Right lobe of liver (tissue), 6 donors: ENCODE measurements around the gene HIGD1C. TPM values are rescaled to one million over a fixed set of nuclear protein-coding genes. Genes with fewer than 3 reads are reported as not detected.

ENCODE experiments used
- ATAC-seq, 4 donors: fragments of 200-7000 bp; cut with Tn5 transposase; one replicate each; pipeline ENCODE4 v1.9.1; 2020; ENCODE audit warnings: mild to moderate bottlenecking in 4 of 4, moderate library complexity in 4 of 4
- DNase-seq, 3 donors: peaks; one replicate each; pipeline ENCODE4 v3.0.0-alpha.2; 2020
- H3K27ac ChIP-seq, 3 donors: fragments of 200-600 bp; one replicate each; pipeline ENCODE4 v1.8.0; 2022
- H3K27me3 ChIP-seq, 2 donors: fragments of 200-600 bp; one replicate each; pipeline ENCODE4 v1.8.0; 2022
- H3K36me3 ChIP-seq, 4 donors: fragments of 200-600 bp; sonication (generic) in 1 of 4; one replicate each; pipeline versions ENCODE4 v1.5.1 to v1.8.0; 2017 to 2022; ENCODE audit warnings: control low read depth in 1 of 4
- H3K4me1 ChIP-seq, 4 donors: fragments of 200-600 bp; sonication (generic) in 1 of 4; one replicate each; pipeline versions ENCODE4 v1.5.1 to v1.8.0; 2017 to 2022; ENCODE audit warnings: control low read depth in 1 of 4
- H3K4me3 ChIP-seq, 3 donors: fragments of 200-600 bp; one replicate each; pipeline ENCODE4 v1.8.0; 2022
- H3K9me3 ChIP-seq, 4 donors: fragments of 200-600 bp; sonication (generic) in 1 of 4; one replicate each; pipeline versions ENCODE4 v1.5.1 to v1.8.0; 2017 to 2022; ENCODE audit warnings: control low read depth in 1 of 4
- POLR2A ChIP-seq: fragments of 450-650 bp; IDR thresholded peaks from one replicate; pipeline ENCODE4 v1.6.1; 2017; ENCODE audit warnings: antibody characterized with exemption, mild to moderate bottlenecking
- WGBS: methylation state at CpG from one replicate; pipeline ENCODE4 v1.1.6; 2018; ENCODE audit warnings: low coverage, low lambda C conversion rate; ENCODE audit not compliant: insufficient coverage; ENCODE audit errors: missing lambda C conversion rate; 5-methylcytosine and 5-hydroxymethylcytosine counted together
- intact Hi-C, 2 donors: fragments of 100-400 bp; cut with DNase I; formaldehyde crosslinking; loops; one replicate each; pipeline versions ENCODE4 v1.11.2 to v1.14.1; 2022
- total RNA-seq, 6 experiments: library from RNA; depleted of rRNA in 2 of 6; stranded (reverse); fragments of >200 nt in 2 of 6; fragmentation: NEBNext Ultra II Directional in 3 of 6; extraction: Animal tissue kit (Norgen Biotek cat#: 25700) in 3 of 6; gene quantifications; one replicate each; pipeline versions ENCODE4 v1.1.0 to v1.2.4, GENCODE V29; 2016 to 2023
- TF ChIP-seq, protein P1 (sequence below), 4 donors: fragments of 200-600 bp in 3 of 4; fragments of 450-650 bp in 1 of 4; IDR thresholded peaks; one replicate each; pipeline versions ENCODE4 v1.5.1 to v1.8.0; 2016 to 2022; ENCODE audit warnings: antibody characterized with exemption in 4 of 4, mild to moderate bottlenecking in 2 of 4
- donor health status: DM: no; HTN: yes; CAD: no.
- donor health status: DM: no; HTN: no; CAD: no.
- donor health status: DM: no; HTN: no; CAD: no.
- donor health status: DM: no; HTN: yes; CAD: no.
- donor health status: DM: no; HTN: yes; CAD: no.

Gene HIGD1C
- total RNA-seq, 6 experiments from 2014 or later = not detected

DNA sequence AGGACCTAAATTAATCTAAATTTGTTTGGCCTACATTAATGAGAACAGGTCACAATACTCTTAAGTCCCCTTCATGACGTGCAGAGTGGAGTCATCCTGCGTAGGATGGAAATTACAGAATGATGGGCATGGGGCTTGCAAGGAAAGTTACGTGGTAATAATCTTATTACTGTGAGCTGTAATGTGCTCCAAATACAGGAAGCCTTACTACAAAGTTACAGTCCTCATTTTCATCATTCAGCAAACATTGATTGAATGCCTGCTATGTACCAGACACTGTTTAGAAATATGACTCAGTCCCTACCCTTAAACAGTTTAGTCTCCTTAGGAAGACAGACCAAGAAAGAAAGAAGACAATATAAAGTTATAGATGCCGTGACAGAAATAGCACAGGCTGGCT is 9.4 kb downstream of the HIGD1C start:
- Histone ChIP-seq H3K9me3 (no peaks in the 10 kb centered on the region), H3K27ac (no peak overlapping the region), H3K27me3 (no peaks in the 10 kb centered on the region), H3K36me3 (no peaks in the 10 kb centered on the region), H3K4me3 (no peak overlapping the region), H3K4me1 (no peaks in the 10 kb centered on the region)
- DNase-seq (no peak), ATAC-seq (no peak)
- intact Hi-C loops = no loop called here
- 95% methylated on average over 4 of the region's 4 CpGs for WGBS
- TF ChIP-seq, protein P1, sequence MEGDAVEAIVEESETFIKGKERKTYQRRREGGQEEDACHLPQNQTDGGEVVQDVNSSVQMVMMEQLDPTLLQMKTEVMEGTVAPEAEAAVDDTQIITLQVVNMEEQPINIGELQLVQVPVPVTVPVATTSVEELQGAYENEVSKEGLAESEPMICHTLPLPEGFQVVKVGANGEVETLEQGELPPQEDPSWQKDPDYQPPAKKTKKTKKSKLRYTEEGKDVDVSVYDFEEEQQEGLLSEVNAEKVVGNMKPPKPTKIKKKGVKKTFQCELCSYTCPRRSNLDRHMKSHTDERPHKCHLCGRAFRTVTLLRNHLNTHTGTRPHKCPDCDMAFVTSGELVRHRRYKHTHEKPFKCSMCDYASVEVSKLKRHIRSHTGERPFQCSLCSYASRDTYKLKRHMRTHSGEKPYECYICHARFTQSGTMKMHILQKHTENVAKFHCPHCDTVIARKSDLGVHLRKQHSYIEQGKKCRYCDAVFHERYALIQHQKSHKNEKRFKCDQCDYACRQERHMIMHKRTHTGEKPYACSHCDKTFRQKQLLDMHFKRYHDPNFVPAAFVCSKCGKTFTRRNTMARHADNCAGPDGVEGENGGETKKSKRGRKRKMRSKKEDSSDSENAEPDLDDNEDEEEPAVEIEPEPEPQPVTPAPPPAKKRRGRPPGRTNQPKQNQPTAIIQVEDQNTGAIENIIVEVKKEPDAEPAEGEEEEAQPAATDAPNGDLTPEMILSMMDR (IDR thresholded peaks at IDR 0.05) = no peak
- TF ChIP-seq POLR2A = no peak

DNA sequence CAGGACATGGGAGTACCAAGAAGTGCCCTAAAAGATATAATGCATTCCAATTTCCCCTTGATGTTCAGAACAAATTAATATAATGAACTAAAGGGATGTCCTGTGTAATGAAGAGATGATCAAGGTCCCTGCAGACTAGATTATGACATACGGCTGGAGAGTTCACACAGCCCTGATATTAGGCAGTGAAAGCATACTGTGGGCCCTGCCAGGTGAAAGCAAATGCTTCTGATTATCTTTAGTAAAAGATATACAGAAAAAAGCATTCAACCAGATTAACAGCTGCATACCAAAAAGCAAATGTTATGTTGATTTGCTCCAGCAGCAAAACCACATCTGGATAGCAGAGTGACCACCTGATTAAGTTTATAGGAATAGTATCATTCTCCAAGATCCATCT is 12.1 kb downstream of the HIGD1C start:
- H3K4me3 ChIP-seq = no peak overlapping the region
- WGBS = 36% methylated on average over 1 of the region's 1 CpG
- no peaks in the 10 kb centered on the region for H3K36me3 ChIP-seq
- TF ChIP-seq POLR2A = no peak
- TF ChIP-seq, protein P1 (IDR thresholded peaks at IDR 0.05) = no peak
- no peaks in the 10 kb centered on the region for H3K9me3 ChIP-seq
- no peak overlapping the region for H3K27ac ChIP-seq
- intact Hi-C loops = no loop called here
- H3K27me3 ChIP-seq = no peaks in the 10 kb centered on the region
- DNase-seq (no peak), ATAC-seq (no peak)
- H3K4me1 ChIP-seq = no peaks in the 10 kb centered on the region

DNA sequence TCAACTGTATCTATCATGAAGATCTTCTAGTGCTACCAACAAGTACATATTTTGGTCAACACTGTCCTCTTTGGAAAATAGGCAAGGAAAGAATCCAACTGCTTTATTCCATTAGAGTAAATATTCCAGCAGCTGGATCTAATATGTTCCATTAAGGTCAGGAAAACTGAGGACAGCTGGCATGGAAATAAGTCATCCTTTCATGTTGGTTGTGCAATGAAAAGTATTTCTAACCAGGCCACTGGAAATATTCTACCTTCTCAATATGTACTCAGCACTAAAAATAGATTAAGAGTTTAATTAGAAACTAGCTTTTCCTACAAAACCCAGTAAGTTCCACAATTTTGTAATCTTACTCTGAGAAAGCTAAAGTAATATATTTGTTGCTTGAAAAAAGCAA is 19.6 kb downstream of the HIGD1C start:
- Histone ChIP-seq H3K27ac (peak overlapping the region in 2 of 3 donors; percentile 34 to 86), H3K9me3 (no peaks in the 10 kb centered on the region), H3K4me1 (peaks cover 0 to 15% (median 4%) of the 10 kb centered on the region in 4 donors), H3K27me3 (no peaks in the 10 kb centered on the region), H3K4me3 (no peak overlapping the region), H3K36me3 (no peaks in the 10 kb centered on the region)
- ATAC-seq (peak; percentile 64 to 97 (median 92)), DNase-seq (no peak)
- TF ChIP-seq, protein P1 (IDR thresholded peaks at IDR 0.05) = no peak
- TF ChIP-seq POLR2A = no peak
- intact Hi-C loops = no loop called here

DNA sequence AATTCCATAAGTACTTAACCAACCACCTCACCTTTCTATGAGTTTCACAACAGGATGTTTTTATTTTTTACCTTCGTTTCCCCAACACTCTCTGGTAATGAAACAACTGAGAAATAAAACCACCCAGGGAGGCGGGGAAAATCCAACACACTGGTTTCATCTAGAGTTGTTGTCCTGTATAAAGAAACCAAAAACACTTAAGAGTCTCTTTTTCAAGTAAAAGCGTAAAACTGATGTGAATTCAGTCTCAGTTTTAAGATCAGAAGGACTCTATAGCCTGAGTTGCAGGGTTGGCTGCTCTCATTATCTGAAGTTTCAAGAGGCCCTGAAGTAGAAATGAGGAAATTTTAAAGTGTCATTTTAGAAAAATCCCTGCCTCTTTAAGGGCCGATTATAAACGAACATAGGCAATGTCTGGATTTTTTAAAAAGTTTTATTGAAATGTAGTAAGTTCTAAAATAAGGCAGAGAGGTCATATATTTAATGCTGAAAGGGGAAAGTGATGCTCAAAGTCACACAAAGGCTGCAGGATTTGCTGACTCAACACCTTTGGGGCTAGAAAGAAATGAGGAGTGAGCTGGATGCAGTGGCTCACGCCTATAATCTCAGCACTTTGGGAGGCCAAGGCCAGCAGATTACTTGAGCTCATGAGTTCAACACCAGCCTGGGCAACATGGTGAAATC is 27.2 kb downstream of the HIGD1C start:
- intact Hi-C loops = loop anchor here (10.0 kb wide), 2 partner anchors 55 to 155 kb away; a partner anchor contains a TSS
- Histone ChIP-seq H3K9me3 (peaks cover 0 to 2% (median 0%) of the 10 kb centered on the region in 4 donors), H3K4me1 (peaks cover 0 to 13% (median 3%) of the 10 kb centered on the region in 4 donors), H3K4me3 (no peak overlapping the region), H3K36me3 (no peaks in the 10 kb centered on the region), H3K27ac (peak overlapping the region in 2 of 3 donors; percentile 58 to 61), H3K27me3 (no peaks in the 10 kb centered on the region)
- 53% methylated on average over 6 of the region's 6 CpGs for WGBS
- TF ChIP-seq POLR2A = no peak
- TF ChIP-seq, protein P1 (IDR thresholded peaks at IDR 0.05) = no peak
- DNase-seq (no peak), ATAC-seq (no peak)
